Left ventricle myocardium inferior (tissue), 1 donor: ENCODE results near the gene ZFP82. TPM values are rescaled to one million over a fixed set of nuclear protein-coding genes. Genes with fewer than 3 reads are reported as not detected.

Experiments used
- DNase-seq: peaks from one replicate; pipeline ENCODE4 v3.0.0-alpha.2; 2020
- H3K27ac ChIP-seq: fragments of 200-600 bp; replicated peaks from 2 replicates; pipeline ENCODE4 v1.8.0; 2021
- H3K27me3 ChIP-seq: fragments of 200-600 bp; 2 replicates; pipeline ENCODE4 v1.8.0; 2021; ENCODE audit warnings: low read depth
- H3K36me3 ChIP-seq: fragments of 200-600 bp; 2 replicates; pipeline ENCODE4 v1.8.0; 2021
- H3K4me1 ChIP-seq: fragments of 200-600 bp; 2 replicates; pipeline ENCODE4 v1.8.0; 2021
- H3K4me3 ChIP-seq: fragments of 200-600 bp; 2 replicates; pipeline ENCODE4 v1.8.0; 2021; ENCODE audit warnings: mild to moderate bottlenecking, moderate library complexity
- H3K9me3 ChIP-seq: fragments of 200-600 bp; replicated peaks from 2 replicates; pipeline ENCODE4 v1.8.0; 2021
- intact Hi-C: fragments of 100-400 bp; cut with micrococcal nuclease; formaldehyde crosslinking; loops from one replicate; pipeline ENCODE4 v1.11.0; 2022
- long read RNA-seq: library from polyadenylated mRNA; unstranded; transcript quantifications from one replicate; pipeline ENCODE4 v2.0.0, GENCODE V29; 2021
- total RNA-seq: library from RNA; stranded (reverse); fragmentation: NEBNext Ultra II Directional; extraction: Animal tissue kit (Norgen Biotek cat#: 25700); gene quantifications from one replicate; pipeline ENCODE4 v1.2.1, GENCODE V29; 2021
- TF ChIP-seq, protein P1 (sequence below): fragments of 200-600 bp; IDR thresholded peaks from 2 replicates; pipeline ENCODE4 v1.8.0; 2021; ENCODE audit warnings: antibody characterized with exemption, mild to moderate bottlenecking, borderline replicate concordance
- donor health status: DM: no; HTN: yes; CAD: no; lungs with severe emphysema.

The ZFP82 gene
- 5.0 TPM for total RNA-seq
- long read RNA-seq, transcript ZFP82-201 (5 exons, 2,623 nt): major isoform, 7 of 9 reads
- long read RNA-seq, partial matches to known transcripts: 0 of 9 reads
- long read RNA-seq, other reads (novel, unspliced or antisense): 2 of 9 reads

DNA sequence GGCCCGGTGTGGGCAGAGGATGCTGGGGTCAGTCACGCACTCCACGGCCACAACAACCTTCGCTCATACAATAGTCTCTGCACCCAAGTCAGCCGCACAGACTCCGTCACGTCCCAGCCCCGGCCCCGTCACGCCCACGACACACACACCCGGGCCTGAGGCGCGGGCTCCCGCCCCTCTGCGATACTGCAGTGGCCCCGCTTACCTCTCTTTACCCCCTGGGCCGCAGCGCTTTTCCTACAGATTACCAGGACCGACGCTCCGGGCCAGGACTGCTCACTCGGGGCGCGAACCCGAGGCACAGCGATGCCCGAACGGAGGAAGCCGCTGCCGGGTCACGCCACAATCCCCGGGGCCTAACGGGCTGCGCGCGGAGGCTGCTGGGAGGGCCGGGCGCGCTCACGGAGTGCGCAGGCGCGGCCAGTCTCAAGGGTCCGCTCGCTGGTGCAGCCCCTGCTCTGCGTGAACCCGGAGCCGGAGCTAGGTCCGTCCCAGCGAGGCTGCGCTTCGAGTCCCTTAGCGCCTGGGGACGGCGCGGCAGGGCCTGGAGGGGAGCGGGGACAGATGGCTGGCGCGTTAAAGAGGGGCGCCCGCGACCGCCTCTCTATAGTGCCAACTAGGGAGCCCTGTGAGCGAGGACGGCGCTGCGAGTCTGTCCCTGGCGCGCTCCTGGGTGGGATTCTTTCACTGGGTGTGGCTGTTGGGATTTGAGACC, at the start of gene ZFP82:
Gene ZFP82 (minus strand): TSS at position 358 of the 715 bp plus-strand sequence. CDS start 8,855 bp downstream, outside the sequence.
- Histone ChIP-seq H3K27ac (peak within 1 kb of the TSS; percentile 96), H3K9me3 (peaks cover 8% of the 10 kb centered on the region), H3K4me3 (peak within 1 kb of the TSS; percentile 83), H3K27me3 (no peaks in the 10 kb centered on the region), H3K36me3 (peaks cover 10% of the 10 kb centered on the region), H3K4me1 (peaks cover 53% of the 10 kb centered on the region)
- TF ChIP-seq, protein P1, sequence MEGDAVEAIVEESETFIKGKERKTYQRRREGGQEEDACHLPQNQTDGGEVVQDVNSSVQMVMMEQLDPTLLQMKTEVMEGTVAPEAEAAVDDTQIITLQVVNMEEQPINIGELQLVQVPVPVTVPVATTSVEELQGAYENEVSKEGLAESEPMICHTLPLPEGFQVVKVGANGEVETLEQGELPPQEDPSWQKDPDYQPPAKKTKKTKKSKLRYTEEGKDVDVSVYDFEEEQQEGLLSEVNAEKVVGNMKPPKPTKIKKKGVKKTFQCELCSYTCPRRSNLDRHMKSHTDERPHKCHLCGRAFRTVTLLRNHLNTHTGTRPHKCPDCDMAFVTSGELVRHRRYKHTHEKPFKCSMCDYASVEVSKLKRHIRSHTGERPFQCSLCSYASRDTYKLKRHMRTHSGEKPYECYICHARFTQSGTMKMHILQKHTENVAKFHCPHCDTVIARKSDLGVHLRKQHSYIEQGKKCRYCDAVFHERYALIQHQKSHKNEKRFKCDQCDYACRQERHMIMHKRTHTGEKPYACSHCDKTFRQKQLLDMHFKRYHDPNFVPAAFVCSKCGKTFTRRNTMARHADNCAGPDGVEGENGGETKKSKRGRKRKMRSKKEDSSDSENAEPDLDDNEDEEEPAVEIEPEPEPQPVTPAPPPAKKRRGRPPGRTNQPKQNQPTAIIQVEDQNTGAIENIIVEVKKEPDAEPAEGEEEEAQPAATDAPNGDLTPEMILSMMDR: peak; percentile 5
- intact Hi-C loops: no loop called here
- peak; percentile 88 for DNase-seq

DNA sequence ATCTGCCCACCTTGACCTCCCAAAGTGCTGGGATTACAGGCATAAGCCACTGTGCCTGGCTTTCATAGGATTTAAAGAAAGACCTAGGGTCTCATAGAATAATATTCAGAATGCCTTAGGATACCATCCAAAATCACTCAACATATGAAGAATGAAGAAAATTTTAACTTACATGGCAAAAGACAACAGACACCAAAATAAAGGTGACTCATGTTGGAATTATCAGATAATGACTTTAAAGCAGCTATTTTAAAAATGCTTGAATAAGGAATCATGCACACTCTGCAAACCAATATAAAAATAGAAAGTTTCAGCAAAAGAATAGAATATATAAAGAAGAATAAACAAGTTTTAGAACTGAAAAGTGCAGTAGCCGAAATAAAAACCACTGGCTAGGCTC, 41.6 kb upstream of the ZFP82 start:
- H3K36me3 ChIP-seq: peaks cover 71% of the 10 kb centered on the region
- intact Hi-C loops: no loop called here

DNA sequence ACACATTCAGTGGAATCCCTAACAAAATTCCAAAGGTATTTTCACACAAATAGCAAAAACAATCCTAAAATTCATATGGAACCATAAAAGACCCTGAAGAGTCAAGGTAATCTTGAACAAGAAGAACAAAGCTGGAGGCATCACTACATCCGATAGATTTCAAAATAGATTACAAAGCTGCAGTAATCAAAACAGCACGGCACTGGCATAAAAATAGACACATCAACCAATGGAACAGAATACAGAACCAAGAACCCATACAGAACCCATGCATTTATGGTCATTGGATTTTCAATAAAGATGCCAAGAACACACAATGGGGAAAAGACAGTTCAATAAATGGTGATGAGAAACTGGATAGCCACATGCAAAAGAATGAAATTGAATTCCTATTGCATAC, 38.4 kb upstream of the ZFP82 start:
- Histone ChIP-seq H3K9me3 (peaks cover 83% of the 10 kb centered on the region), H3K4me3 (no peak overlapping the region), H3K27ac (no peak overlapping the region), H3K36me3 (peaks cover 94% of the 10 kb centered on the region), H3K27me3 (no peaks in the 10 kb centered on the region), H3K4me1 (no peaks in the 10 kb centered on the region)
- no peak for DNase-seq
- intact Hi-C loops: no loop called here
- TF ChIP-seq, protein P1: no peak

More for the DNA sequence above, 41.6 kb upstream of the ZFP82 start:
- DNase-seq: no peak
- TF ChIP-seq, protein P1: no peak
- Histone ChIP-seq H3K27ac (no peak overlapping the region), H3K27me3 (no peaks in the 10 kb centered on the region), H3K4me3 (no peak overlapping the region), H3K4me1 (no peaks in the 10 kb centered on the region), H3K9me3 (peaks cover 50% of the 10 kb centered on the region)

DNA sequence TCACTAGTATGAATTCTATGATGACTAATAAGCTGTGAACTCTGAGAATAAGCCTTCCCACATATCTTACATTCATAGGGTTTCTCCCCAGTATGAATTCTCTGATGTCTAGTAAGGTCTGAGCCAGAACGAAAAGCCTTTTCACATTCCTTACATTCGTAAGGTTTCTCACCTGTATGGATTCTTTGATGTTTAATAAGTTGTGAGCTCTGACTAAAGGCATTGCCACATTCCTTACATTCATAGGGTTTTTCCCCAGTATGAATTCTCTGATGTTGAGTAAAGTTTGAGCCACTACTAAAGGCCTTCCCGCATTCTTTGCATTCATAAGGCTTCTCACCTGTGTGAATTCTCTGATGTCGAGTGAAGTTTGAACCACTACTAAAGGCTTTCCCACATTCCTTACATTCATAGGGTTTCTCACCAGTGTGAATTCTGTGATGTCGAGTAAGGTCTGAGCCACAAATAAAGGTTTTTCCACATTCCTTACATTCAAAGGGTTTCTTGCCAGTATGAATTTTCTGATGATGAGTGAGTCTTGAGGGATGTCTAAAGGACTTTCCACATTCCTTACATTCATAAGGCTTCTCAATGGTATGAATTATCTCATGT, 30.7 kb upstream of the ZFP82 start:
- TF ChIP-seq, protein P1: no peak
- no peak for DNase-seq
- Histone ChIP-seq H3K27me3 (no peaks in the 10 kb centered on the region), H3K4me3 (no peak overlapping the region), H3K9me3 (peaks cover 100% of the 10 kb centered on the region), H3K4me1 (no peaks in the 10 kb centered on the region), H3K36me3 (peaks cover 94% of the 10 kb centered on the region), H3K27ac (no peak overlapping the region)
- intact Hi-C loops: no loop called here

DNA sequence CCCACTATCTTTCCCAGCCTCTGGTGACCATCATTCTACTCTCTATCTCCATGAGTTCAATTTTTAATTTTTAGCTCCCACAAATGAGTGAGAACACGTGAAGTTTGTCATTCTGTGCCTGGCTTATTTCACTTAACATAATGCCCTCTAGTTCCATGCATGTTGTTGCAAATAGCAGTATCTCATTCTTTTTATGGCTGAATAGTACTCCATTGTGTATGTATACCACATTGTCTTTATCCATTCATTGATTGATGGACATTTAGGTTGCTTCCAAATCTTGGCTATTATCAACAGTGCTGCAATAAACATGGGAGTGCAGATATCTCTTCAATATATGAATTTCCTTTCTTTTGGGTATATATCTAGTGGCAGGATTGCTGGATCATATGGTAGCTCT, 22.9 kb upstream of the ZFP82 start:
- peaks cover 17% of the 10 kb centered on the region for H3K36me3 ChIP-seq
- H3K27ac ChIP-seq: no peak overlapping the region
- no peaks in the 10 kb centered on the region for H3K27me3 ChIP-seq
- TF ChIP-seq, protein P1: no peak
- no peaks in the 10 kb centered on the region for H3K4me1 ChIP-seq
- peaks cover 98% of the 10 kb centered on the region for H3K9me3 ChIP-seq
- DNase-seq: no peak
- H3K4me3 ChIP-seq: no peak overlapping the region
- intact Hi-C loops: no loop called here
